SK-N-SH (cell line): ENCODE data around the gene SETD1A.

Experiments
- CHD2 ChIP-seq: fragments of 150-350 bp; IDR thresholded peaks from 2 replicates; pipeline ENCODE4 v1.6.1; 2018; ENCODE audit warnings: low read length; ENCODE audit not compliant: partially characterized antibody
- CTCF ChIP-seq: fragments of 200-600 bp; sonication (generic); IDR thresholded peaks from 2 replicates; pipeline ENCODE4 v1.6.1; 2017; ENCODE audit warnings: antibody characterized with exemption, mild to moderate bottlenecking, moderate library complexity
- RFX5 ChIP-seq: IDR thresholded peaks from 2 replicates; pipeline ENCODE4 v1.6.1; 2012; ENCODE audit warnings: mild to moderate bottlenecking, improper control_type of control experiment, low read length

GRCh38 chr16:31006086-31006385 lies 48.5 kb downstream of the SETD1A start:
- TF ChIP-seq RFX5 (no peak), CTCF (no peak), CHD2 (no peak)
